GM12874 (cell line): Measurements from ENCODE around the gene CDH22.
A peak's percentile ranks its signal among the peaks of the same experiment; 100 is the strongest.

Source experiments
- TF ChIP-seq, protein P1 (sequence below): IDR thresholded peaks from 2 replicates; pipeline ENCODE4 v1.5.1; 2011; ENCODE audit warnings: low read depth, mild to moderate bottlenecking, control low read depth, low read length, moderate library complexity; ENCODE audit not compliant: insufficient read depth

The CDH22 gene

DNA sequence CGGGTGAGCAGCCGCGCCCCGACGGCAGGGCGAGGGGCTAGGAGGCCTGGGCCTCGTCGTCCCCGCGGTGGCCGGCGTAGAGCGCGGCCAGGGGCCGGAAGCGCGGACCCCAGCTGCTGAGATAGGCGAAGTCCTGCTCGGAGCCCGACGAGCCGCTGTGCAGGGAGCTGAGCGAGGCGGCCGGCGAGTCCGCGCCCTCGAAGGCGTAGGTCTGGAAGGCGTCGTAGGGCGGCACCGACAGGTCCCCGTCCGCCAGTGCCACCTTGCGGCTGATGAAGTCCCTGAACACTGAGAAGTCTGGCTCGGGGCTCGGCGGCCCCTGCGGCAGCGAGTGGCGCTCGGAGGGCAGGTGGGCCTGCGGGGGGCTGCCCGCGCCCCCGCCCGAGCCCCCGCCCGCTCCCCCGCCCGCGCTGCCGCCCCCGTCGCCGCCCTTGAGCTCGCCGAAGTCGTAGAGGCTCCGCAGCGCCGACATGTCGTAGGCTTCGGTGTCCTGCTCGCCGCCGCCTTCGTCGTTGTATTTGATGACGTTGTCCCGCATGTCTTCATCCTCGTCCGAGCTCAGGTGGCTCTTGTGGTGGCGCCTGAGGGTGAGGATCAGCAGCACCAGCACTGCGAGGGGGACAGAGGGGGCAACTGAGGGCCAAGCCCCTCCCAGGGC is 133.7 kb downstream of the CDH22 start:
- TF ChIP-seq, protein P1, sequence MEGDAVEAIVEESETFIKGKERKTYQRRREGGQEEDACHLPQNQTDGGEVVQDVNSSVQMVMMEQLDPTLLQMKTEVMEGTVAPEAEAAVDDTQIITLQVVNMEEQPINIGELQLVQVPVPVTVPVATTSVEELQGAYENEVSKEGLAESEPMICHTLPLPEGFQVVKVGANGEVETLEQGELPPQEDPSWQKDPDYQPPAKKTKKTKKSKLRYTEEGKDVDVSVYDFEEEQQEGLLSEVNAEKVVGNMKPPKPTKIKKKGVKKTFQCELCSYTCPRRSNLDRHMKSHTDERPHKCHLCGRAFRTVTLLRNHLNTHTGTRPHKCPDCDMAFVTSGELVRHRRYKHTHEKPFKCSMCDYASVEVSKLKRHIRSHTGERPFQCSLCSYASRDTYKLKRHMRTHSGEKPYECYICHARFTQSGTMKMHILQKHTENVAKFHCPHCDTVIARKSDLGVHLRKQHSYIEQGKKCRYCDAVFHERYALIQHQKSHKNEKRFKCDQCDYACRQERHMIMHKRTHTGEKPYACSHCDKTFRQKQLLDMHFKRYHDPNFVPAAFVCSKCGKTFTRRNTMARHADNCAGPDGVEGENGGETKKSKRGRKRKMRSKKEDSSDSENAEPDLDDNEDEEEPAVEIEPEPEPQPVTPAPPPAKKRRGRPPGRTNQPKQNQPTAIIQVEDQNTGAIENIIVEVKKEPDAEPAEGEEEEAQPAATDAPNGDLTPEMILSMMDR, result peak; percentile 85

- TF ChIP-seq, protein P1, result no peak
Measured at GRCh38 chr20:46173652-46174468, 134.4 kb downstream of the CDH22 start.

DNA sequence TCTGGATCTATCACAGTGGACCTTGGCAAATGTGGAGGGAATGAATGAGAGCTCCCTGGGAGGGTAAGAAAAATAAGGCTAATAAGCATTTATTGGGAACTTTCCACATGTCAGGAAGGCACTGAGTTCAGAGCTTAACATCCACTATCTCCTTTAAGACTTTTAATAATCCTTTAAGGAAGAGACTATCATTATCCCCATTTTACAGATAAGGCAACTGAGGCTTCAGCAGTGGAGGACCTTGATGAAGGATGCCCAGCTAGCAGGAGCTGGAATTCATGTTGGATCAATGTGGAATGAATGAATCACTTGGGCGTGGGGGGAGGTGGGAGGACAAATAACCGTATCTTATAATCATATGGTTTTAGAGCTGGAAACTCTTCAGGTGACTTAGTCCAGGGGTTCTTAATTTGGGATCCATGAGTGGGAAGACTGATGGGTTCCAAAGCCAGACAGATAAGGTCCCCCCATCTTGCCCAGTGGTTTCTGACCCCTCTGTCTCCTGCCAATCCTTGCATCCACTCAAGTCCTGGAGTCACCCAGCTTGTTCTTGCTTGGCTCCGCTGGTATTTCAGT is 135.2 kb downstream of the CDH22 start:
- TF ChIP-seq, protein P1, result no peak

DNA sequence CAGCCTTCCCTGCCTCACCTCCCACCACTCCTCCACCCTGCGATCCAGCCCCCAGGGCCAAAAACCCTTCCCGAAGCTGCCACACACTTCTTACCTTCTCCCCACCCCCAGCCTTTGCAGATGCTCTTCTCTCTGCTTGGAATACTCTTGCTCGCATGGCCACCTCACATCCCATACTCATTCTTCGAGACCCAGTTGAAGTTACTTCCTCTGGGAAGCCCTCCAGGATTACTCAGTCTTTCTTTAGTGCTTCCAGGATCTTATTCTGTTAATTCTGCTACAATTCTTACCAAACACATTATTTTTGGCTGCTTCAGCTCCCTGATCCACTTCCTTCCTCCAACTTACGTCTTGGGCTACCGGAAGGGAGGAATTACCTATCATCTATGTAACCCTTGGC is 135.8 kb downstream of the CDH22 start:
- TF ChIP-seq, protein P1, result no peak

DNA sequence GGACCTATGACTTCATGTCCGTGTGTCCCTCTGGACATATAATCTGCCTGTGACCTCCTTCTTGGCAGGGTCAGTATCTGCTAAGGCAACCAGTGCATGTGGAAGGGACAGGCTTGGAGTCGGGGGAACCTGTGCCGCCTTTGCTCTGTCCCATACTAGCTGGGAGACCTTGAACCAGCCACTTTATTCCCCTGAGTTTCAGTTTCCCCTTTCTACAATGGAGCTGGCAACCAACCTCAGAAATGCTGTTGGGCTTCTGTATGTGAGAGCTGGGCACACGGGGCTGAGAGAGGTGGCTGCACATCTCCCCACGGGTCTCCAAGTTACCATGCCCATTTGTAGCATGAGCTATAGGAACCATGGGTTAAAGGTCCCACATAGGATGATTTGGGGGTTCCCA is 136.4 kb downstream of the CDH22 start:
- TF ChIP-seq, protein P1, result no peak

GRCh38 chr20:46171476-46171875 is 136.8 kb downstream of the CDH22 start:
- TF ChIP-seq, protein P1, result no peak

GRCh38 chr20:46169245-46170171 is 138.8 kb downstream of the CDH22 start:
- TF ChIP-seq, protein P1, result no peak
